ENCODE results near the gene TMEM158.

GRCh38 chr3:45194791-45195190 is 31.3 kb downstream of the TMEM158 start:
- TF ChIP-seq CTCF (IDR thresholded peaks at IDR 0.05): no peak
- no peak for TF ChIP-seq POLR2A (IDR thresholded peaks at IDR 0.05)

All from heart left ventricle (tissue), 13 donors.